Measurements from ENCODE around the gene NFYB.

- TF ChIP-seq CTCF (IDR thresholded peaks at IDR 0.05; ENCODE audit: borderline replicate concordance, extremely low read depth, low read length, poor library complexity, severe bottlenecking) (no peak), EZH2 (IDR thresholded peaks at IDR 0.05; ENCODE audit: borderline replicate concordance, low read depth, low read length, severe bottlenecking) (no peak)
Measured at GRCh38 chr12:104150416-104150815, 12.4 kb upstream of the NFYB start.
